Umbilical cord (tissue), 2 donors: ENCODE results near the gene AGA. TPM values are rescaled to one million over a fixed set of nuclear protein-coding genes. Genes with fewer than 3 reads are reported as not detected.

Experiments
- DNase-seq: peaks from one replicate; pipeline ENCODE4 v3.0.0-alpha.2; 2015; ENCODE audit warnings: low spot score
- total RNA-seq: library from RNA; depleted of rRNA; stranded (reverse); fragments of >200 nt; gene quantifications from one replicate; pipeline ENCODE4 v1.2.3, GENCODE V29; 2014; ENCODE audit warnings: low replicate concordance; ENCODE audit not compliant: insufficient read depth

Gene AGA
- total RNA-seq = 16.1 TPM

GRCh38 chr4:177441803-177442622, at the start of gene AGA:
Gene AGA (minus strand): TSS chr4:177442437. CDS start chr4:177442375, 62 bp downstream.
- DNase-seq = peak; percentile 96

GRCh38 chr4:177492022-177492421, 49.8 kb upstream of the AGA start:
- no peak for DNase-seq

GRCh38 chr4:177490769-177491168, 48.5 kb upstream of the AGA start:
- no peak for DNase-seq

DNA sequence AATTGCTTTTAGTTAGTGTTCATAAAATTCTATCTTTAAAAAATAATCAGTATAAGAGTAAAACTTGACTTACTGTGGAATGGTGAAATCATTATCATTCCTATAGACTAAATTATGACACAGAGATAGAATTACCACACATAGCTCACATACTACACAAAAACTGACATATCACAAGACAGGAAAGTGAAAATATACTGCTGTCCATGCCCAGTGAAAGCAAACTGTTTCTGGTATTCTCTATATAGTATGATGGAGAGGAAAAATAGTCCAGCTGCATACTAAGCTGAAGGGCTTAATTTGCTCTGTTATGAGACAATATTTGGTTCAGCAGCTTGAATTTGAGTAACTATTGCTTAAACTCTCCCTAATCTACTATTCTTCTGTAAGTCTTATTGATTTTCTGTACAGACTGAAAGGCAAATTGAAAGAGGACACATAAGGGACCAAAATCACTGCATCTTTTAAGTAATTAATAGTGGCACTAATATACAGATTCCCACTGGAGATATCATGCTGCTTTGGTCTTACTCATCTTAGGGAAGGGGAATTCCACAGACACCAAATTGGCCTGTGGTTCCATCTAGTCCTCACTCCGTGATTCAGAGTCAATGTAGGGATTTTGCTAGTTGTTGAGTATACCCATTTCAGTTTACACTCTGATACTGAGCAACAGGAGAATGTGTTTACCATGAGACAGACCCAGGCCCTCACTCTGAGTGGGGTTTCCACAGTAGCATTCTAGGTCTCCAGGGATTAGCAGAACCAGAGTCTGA, 47.4 kb upstream of the AGA start:
- DNase-seq = no peak

GRCh38 chr4:177487977-177488376, 45.7 kb upstream of the AGA start:
- DNase-seq = no peak

GRCh38 chr4:177485528-177485927, 43.3 kb upstream of the AGA start:
- DNase-seq = no peak

GRCh38 chr4:177484613-177485021, 42.4 kb upstream of the AGA start:
- no peak for DNase-seq

GRCh38 chr4:177483760-177484159, 41.5 kb upstream of the AGA start:
- DNase-seq = no peak

GRCh38 chr4:177483271-177483670, 41.0 kb upstream of the AGA start:
- no peak for DNase-seq

- DNase-seq = no peak
These were observed 40.1 kb upstream of the AGA start for GRCh38 chr4:177482367-177482766.

- DNase-seq = no peak
These were observed 38.6 kb upstream of the AGA start for GRCh38 chr4:177480795-177481194.

DNA sequence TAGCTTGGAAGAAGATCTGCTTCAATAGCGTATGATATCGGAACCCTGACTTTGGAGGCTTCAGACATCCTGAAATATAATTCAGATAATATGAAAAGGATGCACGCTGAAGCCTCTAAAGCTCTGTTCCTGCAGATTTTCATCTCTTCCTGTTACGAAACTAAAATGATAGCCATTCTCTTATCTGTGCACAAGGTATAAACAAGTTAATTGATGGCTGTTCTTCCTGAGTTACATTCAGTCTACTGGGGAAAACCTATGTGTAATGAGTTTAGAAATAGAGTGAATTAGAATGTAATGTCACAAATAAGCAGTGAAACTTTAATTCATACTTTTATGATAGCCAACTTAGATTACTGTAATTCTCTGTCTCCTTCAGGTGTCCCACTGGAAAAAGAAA, 36.8 kb upstream of the AGA start:
- no peak for DNase-seq

- no peak for DNase-seq
These were observed 36.3 kb upstream of the AGA start for GRCh38 chr4:177478496-177478895.

- DNase-seq = no peak
These were observed 31.8 kb upstream of the AGA start for GRCh38 chr4:177473991-177474390.

DNA sequence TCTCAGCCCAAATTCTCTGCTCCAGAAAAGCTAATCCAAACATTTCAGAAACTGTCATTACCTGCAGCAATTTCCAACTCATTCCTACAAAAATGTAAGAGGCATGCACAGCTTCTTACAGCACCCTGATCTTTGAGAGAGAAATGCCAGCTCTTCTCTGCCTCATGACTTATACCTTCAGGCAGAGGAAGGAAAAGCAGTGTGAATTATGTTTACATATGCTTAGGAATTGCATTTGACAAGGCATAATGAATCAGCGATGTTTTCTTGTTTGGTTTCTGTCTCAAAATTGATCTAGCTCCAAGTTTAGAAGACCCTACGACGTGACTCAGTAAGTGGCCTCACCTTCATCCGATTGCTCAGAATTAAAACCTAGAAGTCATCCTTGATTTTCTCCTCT, 21.8 kb upstream of the AGA start:
- no peak for DNase-seq

GRCh38 chr4:177461606-177462005, 19.4 kb upstream of the AGA start:
- no peak for DNase-seq

DNA sequence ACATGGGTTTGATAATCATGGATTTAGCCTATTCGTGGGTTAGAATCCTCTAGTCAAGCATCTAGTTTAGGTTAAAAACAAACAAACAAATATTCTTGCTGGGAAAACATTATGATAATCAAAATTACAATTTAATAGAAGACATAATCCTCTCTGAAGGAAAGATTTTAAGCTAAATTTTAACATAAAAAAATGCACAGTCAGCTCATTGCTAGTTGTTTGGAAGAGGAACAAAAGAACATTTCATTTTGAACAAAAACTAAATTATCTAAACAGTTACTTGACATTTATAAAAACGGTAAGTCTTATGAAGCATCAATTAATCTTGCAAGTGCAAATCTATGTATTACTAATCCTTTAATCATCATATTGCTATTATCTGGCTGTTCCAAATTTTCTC, 18.2 kb upstream of the AGA start:
- no peak for DNase-seq

GRCh38 chr4:177455561-177455970, 13.3 kb upstream of the AGA start:
- peak; percentile 61 for DNase-seq

DNA sequence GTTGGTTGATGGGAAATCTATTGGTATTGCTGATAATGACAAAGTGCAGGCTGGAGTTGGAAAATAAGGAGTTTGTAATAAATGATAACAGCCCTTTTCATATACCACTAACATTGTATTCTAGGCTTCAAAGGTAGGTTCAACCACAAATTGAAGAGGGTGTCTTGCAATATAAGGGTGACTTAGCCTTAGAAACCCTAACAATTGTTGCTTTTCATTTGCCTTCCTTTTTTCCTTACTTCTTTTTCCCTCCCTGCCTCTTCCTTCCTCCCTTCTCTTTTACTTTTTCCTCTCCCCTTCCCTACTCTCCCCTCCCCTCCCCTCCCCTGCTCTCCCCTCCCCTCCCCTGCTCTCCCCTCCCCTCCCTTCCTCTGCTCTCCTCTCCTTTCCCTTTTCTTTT, 10.9 kb upstream of the AGA start:
- DNase-seq = no peak

- no peak for DNase-seq
These were observed 8.9 kb upstream of the AGA start for GRCh38 chr4:177451108-177451500.

- DNase-seq = no peak
These were observed 8.3 kb upstream of the AGA start for GRCh38 chr4:177450426-177451107.

GRCh38 chr4:177448850-177449249, 6.6 kb upstream of the AGA start:
- DNase-seq = no peak
